Renal pelvis (tissue), 12 donors: Measurements from ENCODE around the gene TMEM259. TPM values are rescaled to one million over a fixed set of nuclear protein-coding genes. Genes with fewer than 3 reads are reported as not detected.

Experiments used
- DNase-seq: peaks from one replicate; pipeline ENCODE4 v3.0.0-alpha.2; 2013
- long read RNA-seq, 16 experiments: transcript quantifications; one replicate each; lab custom pipeline, GENCODE V29; 2026
- polyA plus RNA-seq, 3 donors: library from polyadenylated mRNA; unstranded; fragments of 120-200 nt; gene quantifications; one replicate each; pipeline ENCODE4 v1.2.1, GENCODE V29; 2013; ENCODE audit not compliant: insufficient read length in 3 of 3

TMEM259 gene
- polyA plus RNA-seq: 100 to 1,000 TPM; 126 to 135 (median 134) TPM
- long read RNA-seq, donor 1, transcript TMEM259-202 (11 exons, 2,748 nt): minor isoform, 18 of 61 reads
- long read RNA-seq, donor 1, transcript TMEM259-208 (1 exons, 1,637 nt): major isoform, 23 of 61 reads
- long read RNA-seq, donor 1, partial matches to known transcripts: 14 of 61 reads
- long read RNA-seq, donor 1, other reads (novel, unspliced or antisense): 5 of 61 reads
- long read RNA-seq, donor 2, transcript TMEM259-202 (11 exons, 2,748 nt): major isoform, 21 of 58 reads
- long read RNA-seq, donor 2, transcript TMEM259-208 (1 exons, 1,637 nt): minor isoform, 19 of 58 reads
- long read RNA-seq, donor 2, partial matches to known transcripts: 17 of 58 reads
- long read RNA-seq, donor 2, other reads (novel, unspliced or antisense): 0 of 58 reads
- long read RNA-seq, donor 3, transcript TMEM259-202 (11 exons, 2,748 nt): minor isoform, 9 of 127 reads
- long read RNA-seq, donor 3, transcript TMEM259-208 (1 exons, 1,637 nt): major isoform, 24 of 127 reads
- long read RNA-seq, donor 3, partial matches to known transcripts: 36 of 127 reads
- long read RNA-seq, donor 3, other reads (novel, unspliced or antisense): 56 of 127 reads
- long read RNA-seq, donor 4, transcript TMEM259-202 (11 exons, 2,748 nt): minor isoform, 14 of 83 reads
- long read RNA-seq, donor 4, transcript TMEM259-208 (1 exons, 1,637 nt): major isoform, 28 of 83 reads
- long read RNA-seq, donor 4, partial matches to known transcripts: 23 of 83 reads
- long read RNA-seq, donor 4, other reads (novel, unspliced or antisense): 18 of 83 reads
- long read RNA-seq, donor 5, transcript TMEM259-208 (1 exons, 1,637 nt): major isoform, 9 of 36 reads
- long read RNA-seq, donor 5, transcript TMEM259-202 (11 exons, 2,748 nt): minor isoform, 6 of 36 reads
- long read RNA-seq, donor 5, partial matches to known transcripts: 20 of 36 reads
- long read RNA-seq, donor 5, other reads (novel, unspliced or antisense): 0 of 36 reads
- long read RNA-seq, donor 6, transcript TMEM259-202 (11 exons, 2,748 nt): minor isoform, 15 of 254 reads
- long read RNA-seq, donor 6, transcript TMEM259-208 (1 exons, 1,637 nt): major isoform, 17 of 254 reads
- long read RNA-seq, donor 6, partial matches to known transcripts: 207 of 254 reads
- long read RNA-seq, donor 6, other reads (novel, unspliced or antisense): 15 of 254 reads
- long read RNA-seq, donor 7, transcript TMEM259-208 (1 exons, 1,637 nt): major isoform, 26 of 179 reads
- long read RNA-seq, donor 7, transcript TMEM259-202 (11 exons, 2,748 nt): minor isoform, 7 of 179 reads
- long read RNA-seq, donor 7, partial matches to known transcripts: 74 of 179 reads
- long read RNA-seq, donor 7, other reads (novel, unspliced or antisense): 72 of 179 reads
- long read RNA-seq, donor 8, transcript TMEM259-202 (11 exons, 2,748 nt): minor isoform, 7 of 83 reads
- long read RNA-seq, donor 8, transcript TMEM259-208 (1 exons, 1,637 nt): major isoform, 20 of 83 reads
- long read RNA-seq, donor 8, partial matches to known transcripts: 55 of 83 reads
- long read RNA-seq, donor 8, other reads (novel, unspliced or antisense): 0 of 83 reads
- long read RNA-seq, donor 9, transcript TMEM259-208 (1 exons, 1,637 nt): major isoform, 28 of 93 reads
- long read RNA-seq, donor 9, transcript TMEM259-202 (11 exons, 2,748 nt): minor isoform, 14 of 93 reads
- long read RNA-seq, donor 9, partial matches to known transcripts: 28 of 93 reads
- long read RNA-seq, donor 9, other reads (novel, unspliced or antisense): 23 of 93 reads
- long read RNA-seq, donor 10, transcript TMEM259-202 (11 exons, 2,748 nt): major isoform, 6 of 46 reads
- long read RNA-seq, donor 10, partial matches to known transcripts: 37 of 46 reads
- long read RNA-seq, donor 10, other reads (novel, unspliced or antisense): 0 of 46 reads
- long read RNA-seq, donor 11, transcript TMEM259-208 (1 exons, 1,637 nt): major isoform, 16 of 85 reads
- long read RNA-seq, donor 11, transcript TMEM259-202 (11 exons, 2,748 nt): minor isoform, 6 of 85 reads
- long read RNA-seq, donor 11, partial matches to known transcripts: 63 of 85 reads
- long read RNA-seq, donor 11, other reads (novel, unspliced or antisense): 0 of 85 reads
- long read RNA-seq, donor 12, transcript TMEM259-202 (11 exons, 2,748 nt): minor isoform, 16 of 92 reads
- long read RNA-seq, donor 12, transcript TMEM259-208 (1 exons, 1,637 nt): major isoform, 29 of 92 reads
- long read RNA-seq, donor 12, partial matches to known transcripts: 19 of 92 reads
- long read RNA-seq, donor 12, other reads (novel, unspliced or antisense): 28 of 92 reads
- long read RNA-seq, donor 13, transcript TMEM259-208 (1 exons, 1,637 nt): major isoform, 29 of 44 reads
- long read RNA-seq, donor 13, partial matches to known transcripts: 12 of 44 reads
- long read RNA-seq, donor 13, other reads (novel, unspliced or antisense): 0 of 44 reads
- long read RNA-seq, donor 14: 0 reads
- long read RNA-seq, donor 15: 0 reads
- long read RNA-seq, donor 16, transcript TMEM259-208 (1 exons, 1,637 nt): major isoform, 31 of 66 reads
- long read RNA-seq, donor 16, transcript TMEM259-202 (11 exons, 2,748 nt): minor isoform, 11 of 66 reads
- long read RNA-seq, donor 16, partial matches to known transcripts: 19 of 66 reads
- long read RNA-seq, donor 16, other reads (novel, unspliced or antisense): 5 of 66 reads

GRCh38 chr19:1020868-1021425 is at the start of gene TMEM259:
TSS of gene TMEM259 (minus strand) at chr19:1021123. CDS start at chr19:1020996, 127 bp downstream.
- peak; percentile 97 for DNase-seq

- no peak for DNase-seq
These were observed 49.6 kb upstream of the TMEM259 start for GRCh38 chr19:1070576-1070930.

DNA sequence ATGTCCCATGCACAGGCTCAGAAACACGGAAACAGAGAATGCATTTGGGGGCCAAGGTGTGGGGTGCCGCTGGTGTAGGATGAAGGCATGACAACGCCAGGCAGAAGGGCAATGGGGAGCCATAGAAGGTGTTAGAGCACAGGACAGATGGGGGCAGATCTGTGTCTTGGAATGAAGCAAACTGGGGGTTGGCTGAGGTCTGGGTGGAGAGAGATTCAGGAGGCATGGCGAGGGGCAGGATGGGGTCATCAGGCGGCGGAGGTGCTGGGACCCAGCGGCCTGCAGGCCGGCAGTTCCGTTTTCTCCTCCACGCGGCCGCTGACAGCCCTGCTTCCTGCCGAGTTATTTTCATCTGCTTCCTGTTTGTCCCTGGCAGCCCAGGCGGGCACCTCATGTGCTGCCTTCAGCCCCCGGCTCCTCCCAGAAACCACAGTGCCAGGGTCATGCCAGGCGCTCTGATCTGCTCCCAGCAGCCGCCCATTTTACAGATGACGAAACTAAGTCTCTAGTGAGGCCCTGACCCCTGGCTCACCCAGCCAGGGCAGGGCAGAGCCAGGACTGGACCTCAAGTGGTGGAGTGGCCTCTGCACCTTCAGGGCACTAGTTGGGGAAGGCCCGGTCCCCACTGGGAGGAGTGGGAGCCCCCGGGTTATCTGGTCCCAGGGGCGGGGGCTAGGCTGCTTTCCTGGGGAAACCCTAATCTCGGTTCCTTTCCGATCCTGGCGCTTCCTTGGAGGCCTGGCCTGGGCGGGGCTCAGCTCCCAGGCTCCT is 48.3 kb upstream of the TMEM259 start:
- DNase-seq: no peak

GRCh38 chr19:1068009-1069001 is 47.4 kb upstream of the TMEM259 start:
- no peak for DNase-seq

DNA sequence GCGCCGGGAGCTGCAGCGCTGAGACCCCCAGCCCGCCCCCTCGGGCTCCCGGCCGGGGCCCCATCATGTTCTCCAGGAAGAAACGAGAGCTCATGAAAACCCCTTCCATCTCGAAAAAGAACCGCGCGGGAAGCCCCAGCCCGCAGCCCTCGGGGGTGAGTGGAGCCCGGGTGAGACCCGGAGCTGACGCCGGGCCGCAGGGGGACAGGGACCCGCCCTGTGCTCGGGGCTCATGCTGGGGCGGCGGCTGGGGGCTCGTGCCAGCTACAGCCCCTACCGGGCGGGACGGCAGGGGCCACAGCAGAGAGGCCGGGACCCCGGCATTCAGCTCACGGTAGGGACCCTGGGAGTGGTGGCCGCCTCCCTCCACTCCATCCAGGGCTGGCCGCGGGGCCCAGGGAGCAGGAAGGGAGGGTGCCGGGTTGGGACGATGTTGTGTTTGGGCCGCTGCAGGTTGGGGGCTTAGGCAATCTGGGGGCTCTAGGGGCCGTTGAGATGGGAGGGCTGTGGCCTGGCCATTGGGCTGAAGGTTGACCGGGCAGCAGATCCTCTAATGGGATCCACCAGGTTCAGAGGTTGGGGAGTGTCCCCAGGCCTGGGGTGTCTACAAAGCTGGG is 46.5 kb upstream of the TMEM259 start:
- no peak for DNase-seq

DNA sequence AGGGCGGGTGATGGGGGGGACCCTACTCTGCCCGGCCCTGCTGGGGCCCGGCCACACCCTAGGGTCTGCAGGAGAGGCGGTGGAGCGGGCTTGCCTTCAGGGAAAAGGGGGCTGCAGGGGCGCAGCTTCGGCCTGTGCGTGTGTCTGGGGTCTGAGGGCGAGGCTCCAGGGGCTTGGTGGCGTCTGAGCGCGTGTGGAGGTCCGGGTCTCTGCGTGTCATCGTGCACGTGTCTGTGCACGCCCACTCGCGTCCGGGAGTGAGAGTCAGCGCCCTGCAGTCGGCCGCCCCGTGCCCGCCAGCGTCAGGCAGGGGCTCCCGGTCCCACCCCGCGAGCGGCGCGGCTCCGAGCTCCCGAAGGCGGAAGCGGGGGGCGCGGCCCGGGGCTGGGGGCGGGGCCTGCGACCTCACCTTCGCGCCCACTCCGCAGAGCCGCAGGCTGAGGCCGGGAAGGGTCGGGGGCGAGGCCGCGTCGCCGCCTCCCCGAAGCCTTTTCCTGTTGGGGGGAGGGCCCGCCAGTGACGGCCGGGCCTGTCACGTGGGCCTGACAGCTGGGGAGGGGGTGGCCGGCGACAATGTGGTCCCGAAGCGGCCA is 45.9 kb upstream of the TMEM259 start, which contains the start of gene ARHGAP45:
ARHGAP45 (plus strand) TSS at position 420 of the 593 bp plus-strand sequence. CDS start 239 bp downstream, outside the sequence.
- DNase-seq: no peak

GRCh38 chr19:1066251-1066747 is 45.4 kb upstream of the TMEM259 start:
- DNase-seq: no peak

DNA sequence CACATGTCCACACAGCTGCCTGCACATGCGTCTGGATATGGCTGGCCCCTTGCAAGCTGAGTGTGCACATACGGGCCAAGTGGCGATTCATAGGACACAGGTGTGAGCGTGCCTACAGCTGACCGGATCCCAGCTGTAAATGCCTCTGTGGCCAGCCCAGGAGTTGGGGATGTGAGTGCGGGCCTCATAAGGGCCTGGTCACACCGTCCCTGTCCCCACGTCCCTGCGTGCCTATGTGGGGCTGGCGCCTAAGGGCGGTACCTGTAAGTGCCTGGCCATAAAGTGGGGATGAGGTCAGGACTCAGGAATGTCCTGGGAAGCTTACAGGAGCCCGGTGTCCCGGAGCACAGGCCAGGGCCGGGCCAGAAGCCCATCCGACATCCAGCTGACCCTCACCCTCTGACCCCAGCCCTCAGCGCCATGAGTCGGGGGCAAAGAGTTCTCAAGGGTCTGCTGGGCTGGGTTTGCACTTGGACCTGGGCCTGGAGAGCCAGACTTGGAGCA is 44.7 kb upstream of the TMEM259 start:
- no peak for DNase-seq

DNA sequence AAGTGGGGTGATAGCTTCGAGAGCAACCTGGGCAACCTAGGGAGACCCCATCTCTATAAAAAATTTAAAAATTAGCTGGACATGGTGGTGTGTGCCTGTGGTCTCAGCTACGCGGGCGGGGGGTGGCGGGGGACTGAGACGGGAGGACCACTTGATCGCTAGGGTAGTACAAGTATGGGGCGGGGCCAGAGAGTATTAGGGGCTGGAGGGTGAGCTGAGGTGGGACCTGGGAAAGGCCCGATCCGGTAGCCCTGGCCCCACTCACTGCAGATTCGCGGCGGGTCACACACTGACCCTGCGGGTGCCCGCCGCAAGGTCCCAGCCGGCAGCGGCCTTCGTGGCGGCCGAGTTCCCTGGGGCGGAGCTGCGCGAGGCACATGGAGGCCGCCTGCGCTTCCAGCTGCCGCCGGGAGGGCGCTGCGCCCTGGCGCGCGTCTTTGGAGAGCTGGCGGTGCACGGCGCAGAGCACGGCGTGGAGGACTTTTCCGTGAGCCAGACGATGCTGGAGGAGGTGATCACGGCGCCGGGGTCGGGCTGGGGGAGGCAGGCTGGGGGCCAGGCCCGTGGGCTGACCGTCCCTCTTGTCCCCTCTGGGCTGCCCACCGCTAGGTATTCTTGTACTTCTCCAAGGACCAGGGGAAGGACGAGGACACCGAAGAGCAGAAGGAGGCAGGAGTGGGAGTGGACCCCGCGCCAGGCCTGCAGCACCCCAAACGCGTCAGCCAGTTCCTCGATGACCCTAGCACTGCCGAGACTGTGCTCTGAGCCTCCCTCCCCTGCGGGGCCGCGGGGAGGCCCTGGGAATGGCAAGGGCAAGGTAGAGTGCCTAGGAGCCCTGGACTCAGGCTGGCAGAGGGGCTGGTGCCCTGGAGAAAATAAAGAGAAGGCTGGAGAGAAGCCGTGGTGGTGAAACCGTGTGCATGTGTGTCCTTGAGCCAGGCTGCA is 44.0 kb upstream of the TMEM259 start:
- DNase-seq: no peak

DNA sequence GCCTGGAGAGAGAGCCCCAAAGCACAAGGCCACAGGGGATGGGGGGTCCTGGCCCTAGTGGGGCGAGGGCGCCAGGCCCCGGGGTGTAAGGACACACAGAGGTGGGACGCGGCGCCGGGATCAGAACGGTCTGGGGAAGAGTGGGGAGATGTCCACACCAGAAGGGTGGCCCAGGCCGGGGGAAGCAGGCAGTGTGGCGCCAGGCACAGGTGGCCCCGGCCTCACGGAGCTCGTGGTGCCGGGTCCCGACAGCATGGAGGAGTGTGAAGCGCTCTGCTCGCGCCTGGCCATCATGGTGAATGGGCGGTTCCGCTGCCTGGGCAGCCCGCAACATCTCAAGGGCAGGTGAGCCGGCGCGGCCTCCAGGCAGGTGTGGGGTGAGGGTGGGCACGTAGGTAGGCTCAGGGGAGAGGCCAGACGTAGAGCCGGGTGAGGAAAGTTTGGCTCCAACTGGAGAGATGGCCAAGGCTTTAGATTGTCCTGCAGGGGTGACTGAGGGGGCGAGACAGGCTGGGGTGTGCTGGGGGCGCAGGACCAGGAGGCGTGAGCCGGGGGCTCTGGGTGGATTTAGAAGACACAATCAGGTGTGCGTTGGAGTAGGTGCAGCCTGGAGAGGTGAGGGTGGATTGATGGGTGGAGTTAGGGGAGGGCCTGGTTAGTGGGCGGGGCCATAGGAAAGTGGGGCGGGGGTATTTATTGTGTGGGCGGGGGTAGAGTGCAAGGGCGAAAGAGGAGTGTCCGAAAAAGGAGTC is 43.2 kb upstream of the TMEM259 start:
- no peak for DNase-seq

GRCh38 chr19:1063030-1063908 is 42.3 kb upstream of the TMEM259 start:
- no peak for DNase-seq
